ENCODE results near the gene PSMC3. TPM values are rescaled to one million over a fixed set of nuclear protein-coding genes. Genes with fewer than 3 reads are reported as not detected.

Gene PSMC3
- total and polyA plus RNA-seq, 4 donors, result 84.2 to 204 (median 149) TPM

DNA sequence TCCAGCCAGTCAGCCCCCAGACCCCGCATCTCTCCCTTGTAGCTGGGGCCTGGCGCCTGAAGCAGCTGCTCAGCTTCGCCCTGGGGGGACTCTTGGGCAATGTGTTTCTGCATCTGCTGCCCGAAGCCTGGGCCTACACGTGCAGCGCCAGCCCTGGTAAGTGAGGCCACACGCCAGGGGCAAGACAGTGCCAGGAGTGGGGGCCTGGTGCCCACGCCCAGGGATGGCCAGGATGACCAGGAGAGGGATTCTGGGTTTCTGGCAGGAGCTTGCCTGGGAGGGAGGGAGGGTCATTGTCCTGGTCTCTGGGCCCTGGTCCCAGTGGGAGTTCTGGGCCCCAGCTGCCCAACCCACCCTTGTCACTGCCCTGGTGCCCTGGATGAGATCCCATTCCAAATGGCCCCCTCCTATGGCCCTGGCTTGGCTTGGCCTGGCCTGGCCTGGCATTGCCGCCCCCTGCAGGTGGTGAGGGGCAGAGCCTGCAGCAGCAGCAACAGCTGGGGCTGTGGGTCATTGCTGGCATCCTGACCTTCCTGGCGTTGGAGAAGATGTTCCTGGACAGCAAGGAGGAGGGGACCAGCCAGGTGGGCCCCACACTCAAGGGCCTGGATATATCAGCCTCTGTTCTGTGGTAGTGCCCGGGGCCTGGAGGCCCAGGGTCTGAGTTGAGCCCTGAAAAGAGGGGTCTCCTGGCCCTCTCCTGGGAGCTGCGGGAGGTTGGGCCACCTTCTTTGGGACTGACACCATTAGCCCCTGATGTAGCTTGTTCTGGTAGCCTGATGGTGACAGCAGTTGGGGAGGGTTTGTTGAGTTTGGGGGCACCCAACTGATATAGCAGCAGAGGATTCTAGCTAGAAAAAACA lies 14.1 kb downstream of the PSMC3 start:
- Histone ChIP-seq H3K4me3 (ENCODE audit: low read length in 2 of 2) (no peak overlapping the region), H3K36me3 (ENCODE audit: control insufficient read depth in 1 of 2, insufficient read depth in 2 of 2, low read length in 1 of 2) (peaks cover 0 to 3% of the 10 kb centered on the region in 2 donors), H3K4me1 (ENCODE audit: control insufficient read depth in 1 of 2, insufficient read depth in 2 of 2, low read length in 2 of 2) (no peaks in the 10 kb centered on the region), H3K27me3 (ENCODE audit: control insufficient read depth in 1 of 2, insufficient read depth in 2 of 2, low read length in 1 of 2) (no peaks in the 10 kb centered on the region), H3K27ac (ENCODE audit: low read depth in 1 of 2, low read length in 2 of 2) (no peak overlapping the region), H3K9me3 (ENCODE audit: control insufficient read depth, low read length) (no peaks in the 10 kb centered on the region)
- ATAC-seq (ENCODE audit: low FRiP score) (no peak), DNase-seq (peak; percentile 74 to 86)
- intact Hi-C loops (cut with DNase I), result no loop called here
- WGBS, 2 donors, result 73 to 77% methylated on average over 11 to 12 of the region's 12 CpGs

GRCh38 chr11:47410370-47411264 lies 15.6 kb downstream of the PSMC3 start:
- ATAC-seq (ENCODE audit: low FRiP score) (no peak), DNase-seq (no peak)
- 73% methylated on average over 12 of the region's 12 CpGs for WGBS, 2 donors
- Histone ChIP-seq H3K4me3 (ENCODE audit: low read length in 2 of 2) (no peak overlapping the region), H3K36me3 (ENCODE audit: control insufficient read depth in 1 of 2, insufficient read depth in 2 of 2, low read length in 1 of 2) (peaks cover 0 to 3% of the 10 kb centered on the region in 2 donors), H3K27me3 (ENCODE audit: control insufficient read depth in 1 of 2, insufficient read depth in 2 of 2, low read length in 1 of 2) (no peaks in the 10 kb centered on the region), H3K9me3 (ENCODE audit: control insufficient read depth, low read length) (no peaks in the 10 kb centered on the region), H3K4me1 (ENCODE audit: control insufficient read depth in 1 of 2, insufficient read depth in 2 of 2, low read length in 2 of 2) (no peaks in the 10 kb centered on the region), H3K27ac (ENCODE audit: low read depth in 1 of 2, low read length in 2 of 2) (peak overlapping the region in 1 of 2 donors; percentile 79)
- intact Hi-C loops (cut with DNase I), result no loop called here

DNA sequence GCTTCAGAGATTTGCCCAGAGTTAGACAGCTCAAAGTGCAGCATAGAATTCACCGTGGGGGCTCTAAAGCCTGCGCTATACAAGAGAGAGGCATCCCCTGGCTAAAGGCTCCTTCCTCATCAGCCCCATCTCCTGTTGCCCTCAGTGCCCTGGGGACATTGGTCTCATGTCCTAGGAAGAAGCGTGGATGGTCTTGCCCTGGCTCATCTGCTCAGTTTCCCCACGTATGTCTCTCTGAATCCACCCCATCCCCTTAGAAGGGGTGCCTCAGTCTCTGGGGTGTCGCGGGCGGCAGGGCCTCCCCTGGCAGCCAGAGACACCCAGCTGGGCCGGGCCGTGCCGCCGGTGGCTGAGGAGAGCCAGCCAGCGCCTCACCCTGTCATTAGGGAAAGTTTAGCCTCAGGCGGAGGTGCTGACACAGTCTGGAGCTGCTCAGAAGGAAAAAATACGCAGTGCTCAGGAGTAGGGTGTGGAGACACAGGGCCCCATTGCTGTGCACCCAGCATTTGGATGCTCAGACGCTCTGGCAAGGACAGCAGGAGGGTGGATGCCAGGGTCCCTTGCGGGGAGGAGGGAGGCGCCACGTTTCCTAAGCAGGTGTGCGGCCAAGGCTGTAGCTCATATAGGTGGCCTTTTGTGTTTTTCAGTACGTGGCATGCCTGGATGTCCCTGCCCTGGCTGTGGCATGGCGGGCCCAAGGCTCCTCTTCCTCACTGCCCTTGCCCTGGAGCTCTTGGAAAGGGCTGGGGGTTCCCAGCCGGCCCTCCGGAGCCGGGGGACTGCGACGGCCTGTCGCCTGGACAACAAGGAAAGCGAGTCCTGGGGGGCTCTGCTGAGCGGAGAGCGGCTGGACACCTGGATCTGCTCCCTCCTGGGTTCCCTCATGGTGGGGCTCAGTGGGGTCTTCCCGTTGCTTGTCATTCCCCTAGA lies 16.5 kb downstream of the PSMC3 start:
- H3K27ac ChIP-seq (ENCODE audit: low read depth in 1 of 2, low read length in 2 of 2), result peak overlapping the region; percentile 16 to 79
- ATAC-seq (ENCODE audit: low FRiP score), result no peak
- H3K9me3 ChIP-seq (ENCODE audit: control insufficient read depth, low read length), result no peaks in the 10 kb centered on the region
- no peaks in the 10 kb centered on the region for H3K27me3 ChIP-seq (ENCODE audit: control insufficient read depth in 1 of 2, insufficient read depth in 2 of 2, low read length in 1 of 2)
- 33 to 46% methylated on average over 25 to 31 of the region's 31 CpGs for WGBS, 2 donors
- H3K36me3 ChIP-seq (ENCODE audit: control insufficient read depth in 1 of 2, insufficient read depth in 2 of 2, low read length in 1 of 2), result peaks cover 0 to 3% of the 10 kb centered on the region in 2 donors
- H3K4me1 ChIP-seq (ENCODE audit: control insufficient read depth in 1 of 2, insufficient read depth in 2 of 2, low read length in 2 of 2), result no peaks in the 10 kb centered on the region
- H3K4me3 ChIP-seq (ENCODE audit: low read length in 2 of 2), result peak overlapping the region; percentile 19 to 58
- DNase-seq, result peak in 1 of 2 donors; percentile 78
- intact Hi-C loops (cut with DNase I), result loop anchor here in 1 of 2 donors (5.0 to 10.0 kb wide), 2 partner anchors 37 to 165 kb away; partner anchors contain the start of genes KBTBD4 and NDUFS3

- intact Hi-C loops (cut with DNase I), result loop anchor here in 1 of 2 donors (5.0 to 10.0 kb wide), 2 partner anchors 37 to 166 kb away; partner anchors contain the start of genes KBTBD4 and NDUFS3
- DNase-seq, result peak; percentile 82 to 88
Measured at GRCh38 chr11:47408598-47409439, 17.4 kb downstream of the PSMC3 start.

GRCh38 chr11:47407746-47408590 lies 18.3 kb downstream of the PSMC3 start, which contains the start of gene SLC39A13:
TSS of gene SLC39A13 (plus strand) at chr11:47408590. CDS start at chr11:47410095, 1,505 bp downstream.
- Histone ChIP-seq H3K9me3 (ENCODE audit: control insufficient read depth, low read length) (no peaks in the 10 kb centered on the region), H3K27me3 (ENCODE audit: control insufficient read depth in 1 of 2, insufficient read depth in 2 of 2, low read length in 1 of 2) (no peaks in the 10 kb centered on the region), H3K27ac (ENCODE audit: low read depth in 1 of 2, low read length in 2 of 2) (peak within 1 kb of the TSS; percentile 78 to 94), H3K4me3 (ENCODE audit: low read length in 2 of 2) (peak within 1 kb of the TSS; percentile 58), H3K36me3 (ENCODE audit: control insufficient read depth in 1 of 2, insufficient read depth in 2 of 2, low read length in 1 of 2) (no peaks in the 10 kb centered on the region), H3K4me1 (ENCODE audit: control insufficient read depth in 1 of 2, insufficient read depth in 2 of 2, low read length in 2 of 2) (no peaks in the 10 kb centered on the region)
- DNase-seq (peak; percentile 97 to 98), ATAC-seq (ENCODE audit: low FRiP score) (peak; percentile 95)
- WGBS, 2 donors, result 2 to 3% methylated on average over 48 to 70 of the region's 70 CpGs
- intact Hi-C loops (cut with DNase I), result loop anchor here in 1 of 2 donors (5.0 to 10.0 kb wide), 2 partner anchors 36 to 167 kb away; partner anchors contain the start of genes KBTBD4 and NDUFS3

More at GRCh38 chr11:47408598-47409439, 17.4 kb downstream of the PSMC3 start:
- Histone ChIP-seq H3K9me3 (ENCODE audit: control insufficient read depth, low read length) (no peaks in the 10 kb centered on the region), H3K27me3 (ENCODE audit: control insufficient read depth in 1 of 2, insufficient read depth in 2 of 2, low read length in 1 of 2) (no peaks in the 10 kb centered on the region), H3K4me1 (ENCODE audit: control insufficient read depth in 1 of 2, insufficient read depth in 2 of 2, low read length in 2 of 2) (no peaks in the 10 kb centered on the region), H3K4me3 (ENCODE audit: low read length in 2 of 2) (peak overlapping the region; percentile 58), H3K36me3 (ENCODE audit: control insufficient read depth in 1 of 2, insufficient read depth in 2 of 2, low read length in 1 of 2) (peaks cover 0 to 2% of the 10 kb centered on the region in 2 donors), H3K27ac (ENCODE audit: low read depth in 1 of 2, low read length in 2 of 2) (peak overlapping the region; percentile 16 to 79)
- peak; percentile 1 for ATAC-seq (ENCODE audit: low FRiP score)
- WGBS, 2 donors, result 0 to 1% methylated on average over 28 to 50 of the region's 50 CpGs

DNA sequence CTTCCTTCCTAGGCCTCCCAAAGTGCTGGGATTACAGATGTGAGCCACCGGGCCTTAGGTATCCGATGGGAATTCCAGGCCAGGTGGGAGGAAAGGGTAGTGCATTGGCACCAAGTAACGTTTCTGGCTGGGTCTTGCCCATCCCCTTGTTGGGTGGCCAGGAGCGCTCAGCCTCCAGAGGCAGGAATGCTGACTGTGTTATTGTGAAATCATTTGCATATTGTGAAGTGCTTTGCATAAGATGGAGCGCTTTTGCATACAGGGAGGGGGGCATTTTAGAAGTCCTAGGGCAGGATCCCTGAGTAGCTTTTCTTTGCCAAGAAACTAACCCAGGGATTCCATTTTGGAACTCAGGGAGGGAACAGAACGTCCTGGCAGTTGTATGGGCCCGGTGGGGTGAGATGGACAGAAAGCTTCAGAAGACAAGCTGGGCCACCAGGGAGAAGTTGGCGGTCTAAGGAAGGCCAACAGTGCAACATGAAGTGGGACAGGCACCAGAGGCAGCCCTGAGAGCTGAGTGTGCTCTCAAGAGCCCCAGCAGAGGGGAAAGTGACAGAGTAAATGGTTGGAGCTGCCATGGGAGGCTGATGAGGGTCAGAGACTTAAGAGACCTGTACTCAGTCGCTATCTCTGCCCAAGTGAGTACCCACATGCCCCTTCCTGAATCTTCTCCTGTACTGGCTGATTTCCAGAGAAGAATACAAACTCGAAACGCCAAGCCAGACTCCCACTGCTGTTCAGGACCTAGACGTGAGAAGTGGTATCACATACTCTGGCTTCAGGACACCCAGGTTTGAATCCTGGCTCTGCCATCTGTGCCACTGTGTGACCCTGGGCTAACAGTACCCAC lies 19.1 kb downstream of the PSMC3 start:
- ATAC-seq (ENCODE audit: low FRiP score), result no peak
- no peaks in the 10 kb centered on the region for H3K36me3 ChIP-seq (ENCODE audit: control insufficient read depth in 1 of 2, insufficient read depth in 2 of 2, low read length in 1 of 2)
- WGBS, 2 donors, result 50 to 55% methylated on average over 12 of the region's 12 CpGs
- intact Hi-C loops (cut with DNase I), result loop anchor here in 1 of 2 donors (5.0 to 10.0 kb wide), 2 partner anchors 35 to 168 kb away; partner anchors contain the start of genes KBTBD4 and NDUFS3
- peak overlapping the region; percentile 78 to 94 for H3K27ac ChIP-seq (ENCODE audit: low read depth in 1 of 2, low read length in 2 of 2)
- DNase-seq, result no peak
- no peaks in the 10 kb centered on the region for H3K9me3 ChIP-seq (ENCODE audit: control insufficient read depth, low read length)
- H3K4me1 ChIP-seq (ENCODE audit: control insufficient read depth in 1 of 2, insufficient read depth in 2 of 2, low read length in 2 of 2), result no peaks in the 10 kb centered on the region
- H3K27me3 ChIP-seq (ENCODE audit: control insufficient read depth in 1 of 2, insufficient read depth in 2 of 2, low read length in 1 of 2), result no peaks in the 10 kb centered on the region
- peak overlapping the region; percentile 23 to 46 for H3K4me3 ChIP-seq (ENCODE audit: low read length in 2 of 2)
